ENCODE data around the gene DUSP19. TPM values are rescaled to one million over a fixed set of nuclear protein-coding genes. Genes with fewer than 3 reads are reported as not detected.

The DUSP19 gene
- total and polyA plus RNA-seq, 8 donors, result 1.0 to 3.8 (median 1.9) TPM

- H3K27me3 ChIP-seq, result no peaks in the 10 kb centered on the region
- WGBS, 2 donors, result 1 to 3% methylated on average over 8 of the region's 8 CpGs
- no peaks in the 10 kb centered on the region for H3K9me3 ChIP-seq
- peak in 2 of 6 donors; percentile 51 to 67 for DNase-seq
- TF ChIP-seq CTCF (IDR thresholded peaks at IDR 0.05), result no peak
- H3K4me1 ChIP-seq, result peaks cover 0 to 10% (median 7%) of the 10 kb centered on the region in 3 donors
- H3K36me3 ChIP-seq, result no peaks in the 10 kb centered on the region
- intact Hi-C loops (cut with DNase I), result no loop called here
- no peak for FAIRE-seq
- ATAC-seq, result peak in 2 of 4 donors; percentile 71 to 82
- peak overlapping the region; percentile 72 to 92 (median 78) for H3K27ac ChIP-seq
- peak overlapping the region; percentile 42 to 60 (median 57) for H3K4me3 ChIP-seq
These were observed 434 bp upstream of the DUSP19 start for GRCh38 chr2:183078163-183078463.

- intact Hi-C loops (cut with DNase I), result no loop called here
- H3K9me3 ChIP-seq, result no peaks in the 10 kb centered on the region
- peak; percentile 41 to 77 (median 58) for ATAC-seq
- peak overlapping the region; percentile 42 to 60 (median 57) for H3K4me3 ChIP-seq
- TF ChIP-seq CTCF (IDR thresholded peaks at IDR 0.05), result no peak
- no peaks in the 10 kb centered on the region for H3K27me3 ChIP-seq
- peak; percentile 64 for FAIRE-seq
- H3K27ac ChIP-seq, result peak overlapping the region; percentile 72 to 92 (median 78)
- WGBS, 2 donors, result 5 to 7% methylated on average over 13 of the region's 13 CpGs
- no peaks in the 10 kb centered on the region for H3K36me3 ChIP-seq
- no peak for DNase-seq
- peaks cover 0 to 10% (median 7%) of the 10 kb centered on the region in 3 donors for H3K4me1 ChIP-seq
These were observed 710 bp downstream of the DUSP19 start for GRCh38 chr2:183079139-183079775.

GRCh38 chr2:183081911-183082310, 3.4 kb downstream of the DUSP19 start:
- ATAC-seq (no peak), DNase-seq (no peak), FAIRE-seq (no peak)
- Histone ChIP-seq H3K27me3 (no peaks in the 10 kb centered on the region), H3K4me1 (peaks cover 0 to 10% (median 7%) of the 10 kb centered on the region in 3 donors), H3K27ac (no peak overlapping the region), H3K9me3 (no peaks in the 10 kb centered on the region), H3K4me3 (no peak overlapping the region), H3K36me3 (no peaks in the 10 kb centered on the region)
- intact Hi-C loops (cut with DNase I), result no loop called here
- 39 to 63% methylated on average over 1 of the region's 1 CpG for WGBS, 2 donors
- TF ChIP-seq CTCF (IDR thresholded peaks at IDR 0.05), result no peak

- FAIRE-seq, result no peak
- 74 to 87% methylated on average over 3 of the region's 3 CpGs for WGBS, 2 donors
These were observed 9.5 kb downstream of the DUSP19 start for GRCh38 chr2:183088061-183088460.

More at GRCh38 chr2:183088061-183088460, 9.5 kb downstream of the DUSP19 start:
- TF ChIP-seq CTCF (IDR thresholded peaks at IDR 0.05), result no peak
- no peak overlapping the region for H3K27ac ChIP-seq
- no peaks in the 10 kb centered on the region for H3K9me3 ChIP-seq
- no peaks in the 10 kb centered on the region for H3K36me3 ChIP-seq
- intact Hi-C loops (cut with DNase I), result no loop called here
- no peak for ATAC-seq
- H3K4me3 ChIP-seq, result no peak overlapping the region
- no peaks in the 10 kb centered on the region for H3K4me1 ChIP-seq
- H3K27me3 ChIP-seq, result no peaks in the 10 kb centered on the region
- DNase-seq, result no peak

Data from pancreas (tissue), 10 donors.